ENCODE measurements around the gene KMT2D.

DNA sequence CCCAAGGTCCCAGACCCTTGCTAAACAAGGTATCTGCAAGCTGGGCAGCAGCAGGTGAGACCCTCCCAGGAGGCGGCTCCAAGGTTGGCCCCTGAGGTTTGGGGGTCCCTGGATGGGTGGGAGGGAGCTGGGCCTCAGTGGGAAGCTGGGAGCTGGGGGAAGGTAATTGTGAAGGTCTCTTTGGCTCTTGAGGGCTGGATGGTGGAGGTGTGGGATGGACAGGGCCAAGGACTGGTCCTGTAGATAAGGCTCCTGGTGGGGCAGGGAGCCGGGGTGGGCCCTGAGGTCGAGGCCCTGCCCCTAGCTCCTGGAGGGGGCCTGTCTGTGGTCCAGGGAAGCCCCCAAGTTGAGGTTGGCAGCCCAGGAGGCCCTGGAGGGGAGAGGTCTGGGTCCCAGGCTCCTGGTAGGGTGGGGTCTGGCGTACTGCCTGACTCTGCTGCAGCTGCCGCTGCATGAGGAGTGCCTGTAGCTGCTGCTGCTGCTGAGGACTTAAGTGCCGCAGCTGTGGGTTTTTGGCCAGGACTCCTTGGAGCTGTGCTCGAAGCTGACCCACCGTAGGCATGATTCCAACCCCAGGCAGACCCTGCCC lies 28.9 kb downstream of the KMT2D start:
- TF ChIP-seq POLR2AphosphoS5 (IDR thresholded peaks at IDR 0.05) (no peak), EP300 (IDR thresholded peaks at IDR 0.05) (no peak)
- TF ChIP-seq, protein P1, sequence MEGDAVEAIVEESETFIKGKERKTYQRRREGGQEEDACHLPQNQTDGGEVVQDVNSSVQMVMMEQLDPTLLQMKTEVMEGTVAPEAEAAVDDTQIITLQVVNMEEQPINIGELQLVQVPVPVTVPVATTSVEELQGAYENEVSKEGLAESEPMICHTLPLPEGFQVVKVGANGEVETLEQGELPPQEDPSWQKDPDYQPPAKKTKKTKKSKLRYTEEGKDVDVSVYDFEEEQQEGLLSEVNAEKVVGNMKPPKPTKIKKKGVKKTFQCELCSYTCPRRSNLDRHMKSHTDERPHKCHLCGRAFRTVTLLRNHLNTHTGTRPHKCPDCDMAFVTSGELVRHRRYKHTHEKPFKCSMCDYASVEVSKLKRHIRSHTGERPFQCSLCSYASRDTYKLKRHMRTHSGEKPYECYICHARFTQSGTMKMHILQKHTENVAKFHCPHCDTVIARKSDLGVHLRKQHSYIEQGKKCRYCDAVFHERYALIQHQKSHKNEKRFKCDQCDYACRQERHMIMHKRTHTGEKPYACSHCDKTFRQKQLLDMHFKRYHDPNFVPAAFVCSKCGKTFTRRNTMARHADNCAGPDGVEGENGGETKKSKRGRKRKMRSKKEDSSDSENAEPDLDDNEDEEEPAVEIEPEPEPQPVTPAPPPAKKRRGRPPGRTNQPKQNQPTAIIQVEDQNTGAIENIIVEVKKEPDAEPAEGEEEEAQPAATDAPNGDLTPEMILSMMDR (IDR thresholded peaks at IDR 0.05) = no peak
